ENCODE results near the gene TOPORS.
"Not testable (repeated sequence)": the region's sequence is repeated elsewhere in the genome, so short reads cannot be mapped to it uniquely, and the experiment has no call there.

TOPORS gene

GRCh38 chr9:32565967-32566366 lies 13.6 kb upstream of the TOPORS start:
- DNase-seq = no peak

GRCh38 chr9:32558408-32558934 lies 6.1 kb upstream of the TOPORS start:
- peak; percentile 48 for DNase-seq

- DNase-seq = no peak
Measured at GRCh38 chr9:32554591-32554990, 2.2 kb upstream of the TOPORS start.

- DNase-seq = no peak
Measured at GRCh38 chr9:32554107-32554506, 1.7 kb upstream of the TOPORS start.

- peak; percentile 63 for DNase-seq
Measured at GRCh38 chr9:32551276-32552051, 922 bp downstream of the TOPORS start.

- DNase-seq = peak; percentile 87
Measured at GRCh38 chr9:32550562-32551275, 1.7 kb downstream of the TOPORS start.

- DNase-seq = no peak
Measured at GRCh38 chr9:32550150-32550561, 2.2 kb downstream of the TOPORS start.

- not testable (repeated sequence) for DNase-seq
Measured at GRCh38 chr9:32548213-32548612, 4.2 kb downstream of the TOPORS start.

- DNase-seq = no peak
Measured at GRCh38 chr9:32545884-32546283, 6.5 kb downstream of the TOPORS start.

GRCh38 chr9:32543047-32543446 lies 9.3 kb downstream of the TOPORS start:
- DNase-seq = no peak

- DNase-seq = no peak
Measured at GRCh38 chr9:32533816-32534215, 18.6 kb downstream of the TOPORS start.

GRCh38 chr9:32533336-32533735 lies 19.1 kb downstream of the TOPORS start:
- DNase-seq = no peak

- DNase-seq = no peak
Measured at GRCh38 chr9:32526707-32527048, 25.7 kb downstream of the TOPORS start.

GRCh38 chr9:32526041-32526706 lies 26.2 kb downstream of the TOPORS start, which contains the start of gene RIGI:
RIGI (minus strand) TSS chr9:32526196; CDS start chr9:32526166, 30 bp downstream.
- peak; percentile 99 for DNase-seq

GRCh38 chr9:32525709-32526030 lies 26.7 kb downstream of the TOPORS start:
- no peak for DNase-seq

GRCh38 chr9:32524892-32525708 lies 27.3 kb downstream of the TOPORS start:
- DNase-seq = peak; percentile 33

GRCh38 chr9:32524558-32524891 lies 27.9 kb downstream of the TOPORS start:
- DNase-seq = not testable (repeated sequence)

- DNase-seq = no peak
Measured at GRCh38 chr9:32523910-32524309, 28.5 kb downstream of the TOPORS start.

- DNase-seq = no peak
Measured at GRCh38 chr9:32518276-32518675, 34.1 kb downstream of the TOPORS start.

GRCh38 chr9:32516241-32516640 lies 36.1 kb downstream of the TOPORS start:
- DNase-seq = no peak

GRCh38 chr9:32508728-32509127 lies 43.7 kb downstream of the TOPORS start:
- DNase-seq = no peak

- no peak for DNase-seq
Measured at GRCh38 chr9:32503008-32503407, 49.4 kb downstream of the TOPORS start.

GRCh38 chr9:32502464-32502863 lies 49.9 kb downstream of the TOPORS start:
- DNase-seq = no peak
